ENCODE data around the gene MTHFD2. TPM values are rescaled to one million over a fixed set of nuclear protein-coding genes. Genes with fewer than 3 reads are reported as not detected.

MTHFD2 gene
- 158 and 179 TPM in 2 replicates for total RNA-seq

DNA sequence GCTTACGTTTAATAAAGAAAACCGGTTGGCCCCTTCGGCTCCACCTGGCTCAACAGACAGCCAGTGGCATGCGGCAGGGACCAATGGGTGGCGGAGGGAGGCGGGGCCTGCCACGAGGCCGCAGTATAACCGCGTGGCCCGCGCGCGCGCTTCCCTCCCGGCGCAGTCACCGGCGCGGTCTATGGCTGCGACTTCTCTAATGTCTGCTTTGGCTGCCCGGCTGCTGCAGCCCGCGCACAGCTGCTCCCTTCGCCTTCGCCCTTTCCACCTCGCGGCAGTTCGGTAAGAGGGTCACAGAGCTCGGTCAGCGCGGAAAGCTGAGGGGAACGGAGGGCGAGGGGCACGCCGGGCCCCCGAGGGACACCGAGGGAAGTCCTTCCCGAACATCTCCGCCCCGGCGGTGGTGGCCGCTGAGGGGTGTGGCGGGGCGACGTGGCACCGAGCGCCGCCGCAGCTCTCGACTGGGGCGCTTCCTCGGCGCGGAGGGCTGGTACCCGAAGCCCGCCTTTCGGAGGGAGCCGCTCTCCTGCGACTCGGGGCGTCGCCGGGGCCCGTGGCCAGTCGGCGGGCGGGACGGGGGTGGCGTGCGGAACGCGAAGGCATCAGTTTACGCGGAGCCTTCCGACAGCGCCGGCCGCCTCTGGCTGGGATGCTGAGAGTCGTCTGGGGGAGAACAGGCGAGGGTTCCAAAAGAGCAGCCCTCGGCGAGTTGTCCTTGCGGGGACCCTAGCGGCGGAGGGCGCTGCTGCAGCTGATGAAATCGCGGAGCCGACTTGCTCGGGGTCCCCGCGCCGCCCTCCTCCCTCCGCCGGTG is at the start of gene MTHFD2:
TSS of gene MTHFD2 (plus strand) at position 155 of the 814 bp plus-strand sequence. CDS start at position 182, 27 bp downstream.

DNA sequence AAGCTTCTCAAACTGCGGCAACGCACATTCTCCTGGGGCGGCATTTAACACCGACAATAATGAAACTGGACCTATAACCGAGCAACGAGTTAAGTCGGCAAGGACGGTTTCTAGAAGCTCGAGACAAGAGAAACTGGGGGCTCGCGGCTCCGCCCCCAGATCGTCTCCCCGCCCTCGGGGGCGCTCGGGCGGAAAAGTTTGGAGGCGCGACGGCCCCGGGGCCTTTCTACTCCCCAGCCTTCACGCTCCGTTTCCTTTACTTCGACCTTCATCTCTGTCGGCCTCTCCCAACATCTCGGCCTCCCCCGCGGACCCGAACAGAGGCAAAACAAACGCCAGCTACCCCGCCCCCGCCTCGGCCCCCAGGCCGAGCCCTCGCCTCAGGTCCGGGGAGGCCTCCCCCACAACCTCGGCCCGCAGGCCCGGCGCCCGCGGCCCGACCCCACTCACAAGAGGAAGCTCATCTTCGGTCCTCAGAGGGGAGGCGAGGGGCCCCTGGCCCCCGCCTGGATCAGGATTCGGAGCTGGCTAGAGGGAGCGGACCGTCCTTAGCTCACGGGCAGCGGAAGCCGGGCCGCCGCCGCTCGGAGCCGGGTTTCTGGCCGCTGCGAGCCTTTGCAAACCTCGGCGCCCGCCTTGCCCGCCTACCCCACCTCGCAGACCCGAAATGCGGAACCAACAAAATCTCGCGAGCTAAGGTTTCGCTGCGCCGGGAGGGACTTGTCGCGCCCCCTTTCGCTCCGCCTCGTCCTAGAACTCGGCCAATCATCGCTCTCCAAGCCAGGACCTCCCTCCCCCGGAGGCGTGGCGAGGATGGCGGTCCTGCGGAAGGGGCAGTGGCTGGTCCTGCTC is 20.0 kb upstream of the MTHFD2 start, which contains the start of gene MOB1A:
TSS of gene MOB1A (minus strand) at position 669 of the 852 bp plus-strand sequence. CDS start at position 464, 205 bp downstream.

Other genes with a start within 250 kb of the MTHFD2 start
- gene TET3, start 213.7 kb upstream of the MTHFD2 start, total RNA-seq = 1.6 and 2.0 TPM in 2 replicates
- 78.0 and 90.8 TPM in 2 replicates for gene BOLA3, start 50.7 kb upstream of the MTHFD2 start, total RNA-seq
- gene MOB1A, start 19.7 kb upstream of the MTHFD2 start, total RNA-seq = 79.2 and 99.7 TPM in 2 replicates
- not detected in 2 replicates for gene SLC4A5, start 144.8 kb downstream of the MTHFD2 start, total RNA-seq
- 139 and 142 TPM in 2 replicates for gene DCTN1, start 181.7 kb downstream of the MTHFD2 start, total RNA-seq
- 2.8 and 7.5 TPM in 2 replicates for gene C2orf81, start 223.0 kb downstream of the MTHFD2 start, total RNA-seq
- gene WDR54, start 223.1 kb downstream of the MTHFD2 start, total RNA-seq = 54.2 and 63.1 TPM in 2 replicates
- gene RTKN, start 243.3 kb downstream of the MTHFD2 start, total RNA-seq = 14.9 and 18.7 TPM in 2 replicates